Caco-2 (cell line): Measurements from ENCODE around the gene NKAIN1. TPM values are rescaled to one million over a fixed set of nuclear protein-coding genes. Genes with fewer than 3 reads are reported as not detected.
"Not testable (repeated sequence)": the region's sequence is repeated elsewhere in the genome, so short reads cannot be mapped to it uniquely, and the experiment has no call there.

ENCODE experiments used
- BruUV-seq: library from RNA; stranded (reverse); fragments of 400-500 nt; replicated peaks from 2 replicates; lab custom pipeline; 2021; lab: Mats Ljungman, UMichigan
- CTCF ChIA-PET: fragments of 300-600 bp; sonication (Branson Sonifier 250); formaldehyde crosslinking; loops from one replicate; lab custom pipeline; 2022; ENCODE audit warnings: antibody characterized with exemption; lab: Charles Lee
- POLR2A ChIA-PET: fragments of 300-600 bp; sonication (Branson Sonifier 250); formaldehyde crosslinking; loops from one replicate; lab custom pipeline; 2022; ENCODE audit warnings: antibody characterized with exemption; lab: Charles Lee
- DNase-seq, 2 experiments: peaks; one replicate each; pipeline versions ENCODE4 v3.0.0 to v3.0.0-alpha.2; 2020 to 2022
- H3K27me3 ChIP-seq: replicated peaks from 2 replicates; pipeline ENCODE4 v1.6.0; 2011; ENCODE audit warnings: low read length; ENCODE audit not compliant: control insufficient read depth, insufficient read depth
- H3K36me3 ChIP-seq: 2 replicates; pipeline ENCODE4 v1.5.1; 2011; ENCODE audit warnings: low read length; ENCODE audit not compliant: control insufficient read depth, insufficient read depth
- H3K4me1 ChIP-seq: fragments of 250-450 bp; sonication (Bioruptor Pico); 2 replicates; pipeline ENCODE4 v1.5.1; 2020; ENCODE audit warnings: mild to moderate bottlenecking
- H3K4me3 ChIP-seq: 2 replicates; pipeline ENCODE4 v1.5.1; 2011; ENCODE audit warnings: low read depth, mild to moderate bottlenecking, control low read depth, low read length
- H3K9me3 ChIP-seq: fragments of 250-450 bp; sonication (Bioruptor Pico); 2 replicates; pipeline ENCODE4 v1.5.1; 2020; ENCODE audit warnings: mild to moderate bottlenecking, moderate library complexity
- H3K27ac Mint-ChIP-seq: one replicate; pipeline ENCODE4 v1.8.0; 2022; ENCODE audit warnings: mixed read lengths; ENCODE audit not compliant: unreplicated experiment
- H3K27me3 Mint-ChIP-seq: one replicate; pipeline ENCODE4 v1.8.0; 2022; ENCODE audit warnings: mixed read lengths; ENCODE audit not compliant: insufficient read depth, unreplicated experiment
- H3K36me3 Mint-ChIP-seq: one replicate; pipeline ENCODE4 v1.8.0; 2022; ENCODE audit warnings: mild to moderate bottlenecking, mixed read lengths; ENCODE audit not compliant: insufficient read depth, unreplicated experiment
- H3K4me1 Mint-ChIP-seq: one replicate; pipeline ENCODE4 v1.8.0; 2022; ENCODE audit warnings: low read depth, mixed read lengths; ENCODE audit not compliant: unreplicated experiment
- H3K4me3 Mint-ChIP-seq: one replicate; pipeline ENCODE4 v1.8.0; 2022; ENCODE audit warnings: mild to moderate bottlenecking, moderate library complexity, mixed read lengths; ENCODE audit not compliant: unreplicated experiment
- H3K9me3 Mint-ChIP-seq: one replicate; pipeline ENCODE4 v1.8.0; 2022; ENCODE audit warnings: mixed read lengths; ENCODE audit not compliant: unreplicated experiment
- CTCF ChIP-seq, 2 experiments: fragments of 200-600 bp in 1 of 2; IDR thresholded peaks; 1 replicate in 1 of 2; 2 replicates in 1 of 2; pipeline versions ENCODE4 v1.5.1 to v1.8.0; 2011 to 2022; ENCODE audit warnings: antibody characterized with exemption in 1 of 2, control low read depth in 1 of 2, inconsistent platforms in 1 of 2, low read depth in 1 of 2, low read length in 1 of 2, mild to moderate bottlenecking in 1 of 2, moderate library complexity in 1 of 2; ENCODE audit not compliant: insufficient read depth in 1 of 2, severe bottlenecking in 1 of 2, unreplicated experiment in 1 of 2
- intact Hi-C: fragments of 100-400 bp; cut with micrococcal nuclease; formaldehyde crosslinking; loops from one replicate; pipeline ENCODE4 v1.10.0; 2022; ENCODE audit not compliant: unreplicated experiment
- total RNA-seq: library from RNA; stranded (reverse); gene quantifications from 2 replicates; pipeline ENCODE4 v1.2.3, GENCODE V29; 2022

Gene NKAIN1
- total RNA-seq, 1 experiment from 2014 or later = not detected

GRCh38 chr1:31181515-31182343 lies 58.0 kb downstream of the NKAIN1 start:
- H3K27ac Mint-ChIP-seq = no peak overlapping the region
- peak overlapping the region; percentile 34 for H3K4me3 ChIP-seq
- ChIA-PET CTCF (interaction anchor here (0.6 to 1.2 kb wide), 9 partner anchors 9 to 262 kb away, joined by 3 to 10 read pairs (median 4); no protein-coding TSS in a partner anchor), POLR2A (no interaction called here)
- no peaks in the 10 kb centered on the region for H3K9me3 ChIP-seq
- intact Hi-C loops = loop anchor here (2.0 to 5.0 kb wide), 2 partner anchors 19 to 116 kb away; partner anchors contain the start of genes SNRNP40 and ZCCHC17
- TF ChIP-seq CTCF (IDR thresholded peaks at IDR 0.05; ENCODE audit: insufficient read depth in 1 of 2, low read depth in 1 of 2, low read length in 1 of 2, severe bottlenecking in 1 of 2, unreplicated experiment in 1 of 2) = peak; percentile 42 to 69
- peaks cover 5% of the 10 kb centered on the region for H3K27me3 Mint-ChIP-seq
- peak overlapping the region; percentile 82 for H3K4me3 Mint-ChIP-seq
- no peaks in the 10 kb centered on the region for H3K4me1 Mint-ChIP-seq
- no peaks in the 10 kb centered on the region for H3K9me3 Mint-ChIP-seq
- no TSS peak for BruUV-seq
- no peaks in the 10 kb centered on the region for H3K4me1 ChIP-seq
- no peaks in the 10 kb centered on the region for H3K36me3 ChIP-seq
- H3K27me3 ChIP-seq = no peaks in the 10 kb centered on the region
- DNase-seq = peak; percentile 64 to 76
- H3K36me3 Mint-ChIP-seq = peaks cover 13% of the 10 kb centered on the region

DNA sequence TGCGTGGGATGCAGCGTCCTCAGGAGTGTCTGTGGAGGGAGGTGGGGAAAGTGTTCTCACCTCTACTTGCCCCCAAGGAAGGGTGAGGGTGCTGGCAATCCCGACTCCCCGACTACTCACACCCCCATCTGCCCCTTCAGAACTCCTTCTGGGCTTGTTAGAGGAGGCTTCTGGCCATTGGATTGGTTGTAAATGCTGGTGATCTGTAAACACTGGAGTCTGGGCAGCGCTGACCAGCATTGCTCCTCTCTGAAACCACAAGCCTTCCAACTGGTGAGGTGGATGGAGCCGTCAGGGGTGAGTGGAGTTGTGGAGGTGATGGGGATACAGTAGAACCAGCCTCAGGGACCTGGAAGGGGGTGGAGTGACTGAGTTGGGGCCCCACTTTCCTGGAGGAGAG lies 59.3 kb downstream of the NKAIN1 start:
- no TSS peak for BruUV-seq
- peaks cover 13% of the 10 kb centered on the region for H3K36me3 Mint-ChIP-seq
- no peak for DNase-seq
- intact Hi-C loops = loop anchor here (5.0 kb wide), 1 partner anchor 117 kb away; the partner anchor contains the start of genes SNRNP40 and ZCCHC17
- no peaks in the 10 kb centered on the region for H3K4me1 ChIP-seq
- CTCF ChIA-PET = no interaction called here
- no peak for TF ChIP-seq CTCF (IDR thresholded peaks at IDR 0.05; ENCODE audit: insufficient read depth in 1 of 2, low read depth in 1 of 2, low read length in 1 of 2, severe bottlenecking in 1 of 2, unreplicated experiment in 1 of 2)
- H3K27ac Mint-ChIP-seq = no peak overlapping the region
- POLR2A ChIA-PET = no interaction called here
- no peaks in the 10 kb centered on the region for H3K27me3 ChIP-seq
- no peaks in the 10 kb centered on the region for H3K9me3 Mint-ChIP-seq
- peaks cover 5% of the 10 kb centered on the region for H3K27me3 Mint-ChIP-seq
- H3K9me3 ChIP-seq = no peaks in the 10 kb centered on the region
- no peaks in the 10 kb centered on the region for H3K4me1 Mint-ChIP-seq
- H3K4me3 ChIP-seq = no peak overlapping the region
- peak overlapping the region; percentile 82 for H3K4me3 Mint-ChIP-seq
- H3K36me3 ChIP-seq = no peaks in the 10 kb centered on the region

- H3K9me3 Mint-ChIP-seq, H3K4me1 Mint-ChIP-seq, H3K27me3 ChIP-seq, H3K4me3 Mint-ChIP-seq, H3K9me3 ChIP-seq, H3K27ac Mint-ChIP-seq, H3K4me1 ChIP-seq, intact Hi-C loops, POLR2A ChIA-PET, H3K27me3 Mint-ChIP-seq, H3K36me3 ChIP-seq, H3K4me3 ChIP-seq, BruUV-seq, DNase-seq, CTCF ChIA-PET: not testable (repeated sequence)
- H3K36me3 Mint-ChIP-seq = peaks cover 12% of the 10 kb centered on the region
Observed at GRCh38 chr1:31176291-31176690, 63.4 kb downstream of the NKAIN1 start.
